Measurements from ENCODE around the gene CDC42BPB. TPM values are rescaled to one million over a fixed set of nuclear protein-coding genes. Genes with fewer than 3 reads are reported as not detected.

Gene CDC42BPB
- total RNA-seq, 1 donor from 2014 or later, result 3.5 TPM

- no peak for DNase-seq (ENCODE audit: low spot score)
- Mint-ChIP-seq H3K36me3 (ENCODE audit: low read depth) (no peaks in the 10 kb centered on the region), H3K27me3 (ENCODE audit: low read depth) (peaks cover 3% of the 10 kb centered on the region), H3K9me3 (no peaks in the 10 kb centered on the region), H3K4me1 (ENCODE audit: low read depth) (peaks cover 4% of the 10 kb centered on the region), H3K4me3 (ENCODE audit: low read depth) (no peak overlapping the region), H3K27ac (no peak overlapping the region)
- intact Hi-C loops (cut with micrococcal nuclease), result no loop called here
These were observed 32.3 kb upstream of the CDC42BPB start for GRCh38 chr14:103089386-103090335.

- H3K36me3 Mint-ChIP-seq (ENCODE audit: low read depth), result no peaks in the 10 kb centered on the region
- H3K27ac Mint-ChIP-seq, result no peak overlapping the region
- H3K4me3 Mint-ChIP-seq (ENCODE audit: low read depth), result no peak overlapping the region
- H3K9me3 Mint-ChIP-seq, result no peaks in the 10 kb centered on the region
- H3K27me3 Mint-ChIP-seq (ENCODE audit: low read depth), result peaks cover 5% of the 10 kb centered on the region
- intact Hi-C loops (cut with micrococcal nuclease), result no loop called here
- no peak for DNase-seq (ENCODE audit: low spot score)
- H3K4me1 Mint-ChIP-seq (ENCODE audit: low read depth), result peaks cover 4% of the 10 kb centered on the region
These were observed 31.6 kb upstream of the CDC42BPB start for GRCh38 chr14:103088921-103089320.

GRCh38 chr14:103087343-103087835, 30.0 kb upstream of the CDC42BPB start:
- Mint-ChIP-seq H3K4me1 (ENCODE audit: low read depth) (peaks cover 4% of the 10 kb centered on the region), H3K9me3 (no peaks in the 10 kb centered on the region), H3K27me3 (ENCODE audit: low read depth) (peaks cover 5% of the 10 kb centered on the region), H3K36me3 (ENCODE audit: low read depth) (no peaks in the 10 kb centered on the region), H3K27ac (no peak overlapping the region), H3K4me3 (ENCODE audit: low read depth) (no peak overlapping the region)
- DNase-seq (ENCODE audit: low spot score), result no peak
- intact Hi-C loops (cut with micrococcal nuclease), result no loop called here

GRCh38 chr14:103086771-103087342, 29.5 kb upstream of the CDC42BPB start:
- no peak for DNase-seq (ENCODE audit: low spot score)
- H3K36me3 Mint-ChIP-seq (ENCODE audit: low read depth), result no peaks in the 10 kb centered on the region
- H3K9me3 Mint-ChIP-seq, result no peaks in the 10 kb centered on the region
- H3K27me3 Mint-ChIP-seq (ENCODE audit: low read depth), result peaks cover 5% of the 10 kb centered on the region
- intact Hi-C loops (cut with micrococcal nuclease), result no loop called here
- H3K4me1 Mint-ChIP-seq (ENCODE audit: low read depth), result peaks cover 4% of the 10 kb centered on the region
- H3K4me3 Mint-ChIP-seq (ENCODE audit: low read depth), result no peak overlapping the region
- no peak overlapping the region for H3K27ac Mint-ChIP-seq

GRCh38 chr14:103085106-103086091, 28.1 kb upstream of the CDC42BPB start:
- H3K4me1 Mint-ChIP-seq (ENCODE audit: low read depth), result no peaks in the 10 kb centered on the region
- H3K4me3 Mint-ChIP-seq (ENCODE audit: low read depth), result no peak overlapping the region
- no peaks in the 10 kb centered on the region for H3K36me3 Mint-ChIP-seq (ENCODE audit: low read depth)
- H3K27me3 Mint-ChIP-seq (ENCODE audit: low read depth), result peaks cover 5% of the 10 kb centered on the region
- intact Hi-C loops (cut with micrococcal nuclease), result no loop called here
- no peaks in the 10 kb centered on the region for H3K9me3 Mint-ChIP-seq
- H3K27ac Mint-ChIP-seq, result no peak overlapping the region
- DNase-seq (ENCODE audit: low spot score), result no peak

GRCh38 chr14:103084021-103084919, 26.9 kb upstream of the CDC42BPB start, which contains the start of gene LBHD2:
TSS of gene LBHD2 (plus strand) at chr14:103084210. CDS start at chr14:103086013, 1,803 bp downstream.
- H3K36me3 Mint-ChIP-seq (ENCODE audit: low read depth), result no peaks in the 10 kb centered on the region
- DNase-seq (ENCODE audit: low spot score), result no peak
- peaks cover 5% of the 10 kb centered on the region for H3K27me3 Mint-ChIP-seq (ENCODE audit: low read depth)
- H3K27ac Mint-ChIP-seq, result no peak within 1 kb of the TSS
- intact Hi-C loops (cut with micrococcal nuclease), result no loop called here
- H3K4me1 Mint-ChIP-seq (ENCODE audit: low read depth), result no peaks in the 10 kb centered on the region
- no peaks in the 10 kb centered on the region for H3K9me3 Mint-ChIP-seq
- H3K4me3 Mint-ChIP-seq (ENCODE audit: low read depth), result no peak within 1 kb of the TSS

GRCh38 chr14:103081951-103082350, 24.6 kb upstream of the CDC42BPB start:
- H3K4me3 Mint-ChIP-seq (ENCODE audit: low read depth), result no peak overlapping the region
- H3K36me3 Mint-ChIP-seq (ENCODE audit: low read depth), result no peaks in the 10 kb centered on the region
- H3K27ac Mint-ChIP-seq, result no peak overlapping the region
- DNase-seq (ENCODE audit: low spot score), result no peak
- H3K9me3 Mint-ChIP-seq, result no peaks in the 10 kb centered on the region
- H3K27me3 Mint-ChIP-seq (ENCODE audit: low read depth), result peaks cover 5% of the 10 kb centered on the region
- H3K4me1 Mint-ChIP-seq (ENCODE audit: low read depth), result no peaks in the 10 kb centered on the region
- intact Hi-C loops (cut with micrococcal nuclease), result no loop called here

GRCh38 chr14:103078860-103079587, 21.7 kb upstream of the CDC42BPB start:
- Mint-ChIP-seq H3K36me3 (ENCODE audit: low read depth) (no peaks in the 10 kb centered on the region), H3K27ac (no peak overlapping the region), H3K9me3 (no peaks in the 10 kb centered on the region), H3K4me1 (ENCODE audit: low read depth) (no peaks in the 10 kb centered on the region), H3K27me3 (ENCODE audit: low read depth) (peaks cover 5% of the 10 kb centered on the region), H3K4me3 (ENCODE audit: low read depth) (no peak overlapping the region)
- intact Hi-C loops (cut with micrococcal nuclease), result loop anchor here (1.0 to 10.0 kb wide), 3 partner anchors 12 to 384 kb away; no protein-coding TSS in a partner anchor
- DNase-seq (ENCODE audit: low spot score), result no peak

- no peaks in the 10 kb centered on the region for H3K36me3 Mint-ChIP-seq (ENCODE audit: low read depth)
- H3K9me3 Mint-ChIP-seq, result no peaks in the 10 kb centered on the region
- intact Hi-C loops (cut with micrococcal nuclease), result loop anchor here (1.0 to 10.0 kb wide), 3 partner anchors 13 to 384 kb away; no protein-coding TSS in a partner anchor
- no peaks in the 10 kb centered on the region for H3K4me1 Mint-ChIP-seq (ENCODE audit: low read depth)
- H3K27me3 Mint-ChIP-seq (ENCODE audit: low read depth), result peaks cover 5% of the 10 kb centered on the region
- no peak overlapping the region for H3K27ac Mint-ChIP-seq
- H3K4me3 Mint-ChIP-seq (ENCODE audit: low read depth), result no peak overlapping the region
- peak; percentile 67 for DNase-seq (ENCODE audit: low spot score)
These were observed 21.0 kb upstream of the CDC42BPB start for GRCh38 chr14:103078420-103078749.

GRCh38 chr14:103074729-103075367, 17.5 kb upstream of the CDC42BPB start:
- intact Hi-C loops (cut with micrococcal nuclease), result loop anchor here (10.0 kb wide), 1 partner anchor 380 kb away; no protein-coding TSS in a partner anchor
- H3K27ac Mint-ChIP-seq, result no peak overlapping the region
- H3K4me3 Mint-ChIP-seq (ENCODE audit: low read depth), result no peak overlapping the region
- peaks cover 5% of the 10 kb centered on the region for H3K27me3 Mint-ChIP-seq (ENCODE audit: low read depth)
- no peaks in the 10 kb centered on the region for H3K36me3 Mint-ChIP-seq (ENCODE audit: low read depth)
- no peaks in the 10 kb centered on the region for H3K4me1 Mint-ChIP-seq (ENCODE audit: low read depth)
- no peak for DNase-seq (ENCODE audit: low spot score)
- H3K9me3 Mint-ChIP-seq, result no peaks in the 10 kb centered on the region

Measured in activated T-helper 2 cell treated with anti-CD3 and anti-CD28 coated beads, Interferon-gamma antibody, Interleukin-2, Interleukin-4, amounts not matched to agents 10 μg/mL and 5 μg/mL and 100 μg/mL, durations not matched to agents 14 hours and 24 hours and 36 hours (primary cell).